GM21447 (cell line): ENCODE results near the gene BEND6.
"Not testable (repeated sequence)": the region's sequence is repeated elsewhere in the genome, so short reads cannot be mapped to it uniquely, and the experiment has no call there.

Source experiments
- ATAC-seq: cut with Tn5 transposase; IDR thresholded peaks from one replicate; pipeline ENCODE4 v1.9.1; 2021; ENCODE audit not compliant: unreplicated experiment

BEND6 gene

GRCh38 chr6:56977192-56977591, 22.3 kb downstream of the BEND6 start:
- no peak for ATAC-seq

- ATAC-seq, result no peak
These were observed 23.6 kb downstream of the BEND6 start for GRCh38 chr6:56978530-56978929.

GRCh38 chr6:56984361-56984760, 29.5 kb downstream of the BEND6 start:
- ATAC-seq, result no peak

- ATAC-seq, result no peak
These were observed 30.0 kb downstream of the BEND6 start for GRCh38 chr6:56984884-56985283.

- no peak for ATAC-seq
These were observed 31.7 kb downstream of the BEND6 start for GRCh38 chr6:56986611-56987010.

- ATAC-seq, result no peak
These were observed 33.2 kb downstream of the BEND6 start for GRCh38 chr6:56988145-56988544.

- no peak for ATAC-seq
These were observed 37.1 kb downstream of the BEND6 start for GRCh38 chr6:56992036-56992435.

GRCh38 chr6:56992703-56993102, 37.8 kb downstream of the BEND6 start:
- ATAC-seq, result no peak

- ATAC-seq, result no peak
These were observed 40.5 kb downstream of the BEND6 start for GRCh38 chr6:56995347-56995902.

GRCh38 chr6:56996401-56996800, 41.5 kb downstream of the BEND6 start:
- no peak for ATAC-seq

GRCh38 chr6:56999049-56999448, 44.1 kb downstream of the BEND6 start:
- no peak for ATAC-seq

GRCh38 chr6:56999748-57000147, 44.8 kb downstream of the BEND6 start:
- not testable (repeated sequence) for ATAC-seq

GRCh38 chr6:57002197-57002596, 47.3 kb downstream of the BEND6 start:
- no peak for ATAC-seq

GRCh38 chr6:57004292-57004691, 49.4 kb downstream of the BEND6 start:
- ATAC-seq, result no peak

- no peak for ATAC-seq
These were observed 51.2 kb downstream of the BEND6 start for GRCh38 chr6:57006101-57006500.

- not testable (repeated sequence) for ATAC-seq
These were observed 53.2 kb downstream of the BEND6 start for GRCh38 chr6:57008069-57008468.

- ATAC-seq, result no peak
These were observed 58.6 kb downstream of the BEND6 start for GRCh38 chr6:57013521-57013926.

GRCh38 chr6:57017069-57017468, 62.2 kb downstream of the BEND6 start:
- no peak for ATAC-seq

GRCh38 chr6:57017841-57018240, 62.9 kb downstream of the BEND6 start:
- ATAC-seq, result no peak

- ATAC-seq, result no peak
These were observed 64.5 kb downstream of the BEND6 start for GRCh38 chr6:57019434-57019833.

GRCh38 chr6:57021086-57021720, 66.3 kb downstream of the BEND6 start:
- peak; percentile 67 for ATAC-seq

- no peak for ATAC-seq
These were observed 69.4 kb downstream of the BEND6 start for GRCh38 chr6:57024321-57024720.

GRCh38 chr6:57024775-57025174, 69.9 kb downstream of the BEND6 start:
- no peak for ATAC-seq
